Breast epithelium (tissue), 4 donors: Measurements from ENCODE around the gene SMURF1. TPM values are rescaled to one million over a fixed set of nuclear protein-coding genes. Genes with fewer than 3 reads are reported as not detected.

Experiments
- DNase-seq, 2 donors: peaks; one replicate each; pipeline ENCODE4 v3.0.0-alpha.2; 2019; ENCODE audit warnings: low spot score in 2 of 2
- H3K27ac ChIP-seq, 2 donors: fragments of 200-600 bp; sonication (generic) in 1 of 2; one replicate each; pipeline ENCODE4 v1.5.1; 2016 to 2019; ENCODE audit warnings: mild to moderate bottlenecking in 1 of 2
- H3K27me3 ChIP-seq, 2 donors: fragments of 200-600 bp; sonication (generic) in 1 of 2; one replicate each; pipeline versions ENCODE4 v1.5.1 to v1.6.0; 2017 to 2019; ENCODE audit warnings: control low read depth in 1 of 2, mild to moderate bottlenecking in 1 of 2
- H3K36me3 ChIP-seq: fragments of 200-600 bp; one replicate; pipeline ENCODE4 v1.5.1; 2019
- H3K4me1 ChIP-seq, 2 donors: fragments of 200-600 bp; sonication (generic); one replicate each; pipeline ENCODE4 v1.5.1; 2016 to 2019; ENCODE audit warnings: control low read depth in 1 of 2
- H3K4me3 ChIP-seq, 3 donors: fragments of 200-600 bp; sonication (generic); 1 replicate in 2 of 3; 2 replicates in 1 of 3; pipeline ENCODE4 v1.5.1; 2016 to 2019; ENCODE audit warnings: mild to moderate bottlenecking in 3 of 3, moderate library complexity in 2 of 3
- H3K9me3 ChIP-seq, 2 donors: fragments of 200-600 bp; sonication (generic) in 1 of 2; one replicate each; pipeline ENCODE4 v1.5.1; 2016 to 2019; ENCODE audit warnings: control low read depth in 1 of 2
- CTCF ChIP-seq, 3 donors: fragments of 450-650 bp; IDR thresholded peaks; one replicate each; pipeline ENCODE4 v1.5.1; 2016 to 2017; ENCODE audit warnings: antibody characterized with exemption in 3 of 3, mild to moderate bottlenecking in 3 of 3, moderate library complexity in 3 of 3
- POLR2A ChIP-seq: fragments of 450-650 bp; IDR thresholded peaks from one replicate; pipeline ENCODE4 v1.6.1; 2016; ENCODE audit warnings: antibody characterized with exemption, mild to moderate bottlenecking, moderate library complexity
- POLR2AphosphoS5 ChIP-seq, 3 donors: sonication (generic); formaldehyde crosslinking; IDR thresholded peaks; one replicate each; pipeline ENCODE4 v1.6.1; 2017; ENCODE audit warnings: antibody characterized with exemption in 3 of 3
- intact Hi-C: fragments of 100-400 bp; cut with DNase I; formaldehyde crosslinking; loops from one replicate; pipeline ENCODE4 v1.15.1; 2023; ENCODE audit warnings: low total_unique reads
- total RNA-seq, 3 donors: library from RNA; depleted of rRNA; stranded (reverse); fragments of >200 nt; gene quantifications; one replicate each; pipeline ENCODE4 v1.1.0, GENCODE V29; 2016

Gene SMURF1
- total RNA-seq, 3 donors from 2014 or later: 20.2 to 28.7 (median 25.9) TPM

- Histone ChIP-seq H3K27ac (peak overlapping the region; percentile 99 to 100), H3K9me3 (no peaks in the 10 kb centered on the region), H3K36me3 (no peaks in the 10 kb centered on the region), H3K4me1 (peaks cover 3 to 9% of the 10 kb centered on the region in 2 donors), H3K27me3 (no peaks in the 10 kb centered on the region), H3K4me3 (peak overlapping the region; percentile 82 to 100 (median 100))
- intact Hi-C loops: no loop called here
- TF ChIP-seq POLR2A (no peak), CTCF (IDR thresholded peaks at IDR 0.05) (no peak), POLR2AphosphoS5 (IDR thresholded peaks at IDR 0.05) (peak in 2 of 3 donors; percentile 15 to 24)
- DNase-seq: peak; percentile 57 to 71
Measured at GRCh38 chr7:99141841-99142726, 1.8 kb downstream of the SMURF1 start.

- intact Hi-C loops: no loop called here
- DNase-seq: no peak
- peak overlapping the region; percentile 82 to 100 (median 100) for H3K4me3 ChIP-seq
Measured at GRCh38 chr7:99141334-99141733, 2.6 kb downstream of the SMURF1 start.

GRCh38 chr7:99140813-99141212 lies 3.1 kb downstream of the SMURF1 start:
- TF ChIP-seq POLR2AphosphoS5 (IDR thresholded peaks at IDR 0.05): no peak
- TF ChIP-seq CTCF (IDR thresholded peaks at IDR 0.05): no peak
- no peak for TF ChIP-seq POLR2A
- H3K4me1 ChIP-seq: peaks cover 5 to 9% of the 10 kb centered on the region in 2 donors
- H3K4me3 ChIP-seq: peak overlapping the region in 2 of 3 donors; percentile 82 to 100
- peak overlapping the region; percentile 62 to 99 for H3K27ac ChIP-seq
- no peaks in the 10 kb centered on the region for H3K9me3 ChIP-seq
- H3K36me3 ChIP-seq: no peaks in the 10 kb centered on the region
- H3K27me3 ChIP-seq: no peaks in the 10 kb centered on the region
- DNase-seq: no peak
- intact Hi-C loops: no loop called here

More at GRCh38 chr7:99141334-99141733, 2.6 kb downstream of the SMURF1 start:
- H3K36me3 ChIP-seq: no peaks in the 10 kb centered on the region
- no peaks in the 10 kb centered on the region for H3K9me3 ChIP-seq
- peaks cover 5 to 9% of the 10 kb centered on the region in 2 donors for H3K4me1 ChIP-seq
- H3K27me3 ChIP-seq: no peaks in the 10 kb centered on the region
- TF ChIP-seq POLR2A (no peak), CTCF (IDR thresholded peaks at IDR 0.05) (no peak), POLR2AphosphoS5 (IDR thresholded peaks at IDR 0.05) (no peak)
- peak overlapping the region; percentile 99 to 100 for H3K27ac ChIP-seq

GRCh38 chr7:99139036-99139435 lies 4.9 kb downstream of the SMURF1 start:
- Histone ChIP-seq H3K4me3 (no peak overlapping the region), H3K36me3 (no peaks in the 10 kb centered on the region), H3K9me3 (no peaks in the 10 kb centered on the region), H3K27ac (peak overlapping the region; percentile 45 to 58), H3K4me1 (peaks cover 5 to 9% of the 10 kb centered on the region in 2 donors), H3K27me3 (no peaks in the 10 kb centered on the region)
- TF ChIP-seq POLR2A (no peak), CTCF (IDR thresholded peaks at IDR 0.05) (no peak), POLR2AphosphoS5 (IDR thresholded peaks at IDR 0.05) (no peak)
- intact Hi-C loops: no loop called here
- DNase-seq: no peak
